MCF 10A (cell line): ENCODE data around the gene RBM20. TPM values are rescaled to one million over a fixed set of nuclear protein-coding genes. Genes with fewer than 3 reads are reported as not detected.
A peak's percentile ranks its signal among the peaks of the same experiment; 100 is the strongest.
"Not testable (repeated sequence)": the region's sequence is repeated elsewhere in the genome, so short reads cannot be mapped to it uniquely, and the experiment has no call there.

Experiments used
- BruUV-seq: library from RNA; stranded (reverse); fragments of 400-500 nt; replicated peaks from 2 replicates; lab custom pipeline; 2021; lab: Mats Ljungman, UMichigan
- CTCF ChIA-PET: fragments of 300-600 bp; sonication (Branson Sonifier 250); formaldehyde crosslinking; extraction: SDS; loops from one replicate; lab custom pipeline; 2021; ENCODE audit warnings: antibody characterized with exemption, inconsistent platforms; lab: Yijun Ruan, JAX
- POLR2A ChIA-PET: fragments of 300-600, 350-650 bp; sonication (Branson Sonifier 250); formaldehyde crosslinking; extraction: SDS; loops from one replicate; lab custom pipeline; 2020; ENCODE audit warnings: antibody characterized with exemption, inconsistent platforms; lab: Yijun Ruan, JAX
- DNase-seq: peaks from one replicate; pipeline ENCODE4 v3.0.0-alpha.2; 2018; ENCODE audit not compliant: unreplicated experiment
- H3K27ac Mint-ChIP-seq: one replicate; pipeline ENCODE4 v1.8.0; 2022; ENCODE audit warnings: mild to moderate bottlenecking, low read depth, mixed read lengths; ENCODE audit not compliant: unreplicated experiment
- H3K27me3 Mint-ChIP-seq: one replicate; pipeline ENCODE4 v1.8.0; 2022; ENCODE audit warnings: mixed read lengths; ENCODE audit not compliant: insufficient read depth, unreplicated experiment
- H3K36me3 Mint-ChIP-seq: one replicate; pipeline ENCODE4 v1.8.0; 2022; ENCODE audit warnings: mild to moderate bottlenecking, moderate library complexity, mixed read lengths; ENCODE audit not compliant: insufficient read depth, unreplicated experiment
- H3K4me1 Mint-ChIP-seq: one replicate; pipeline ENCODE4 v1.8.0; 2022; ENCODE audit warnings: mixed read lengths; ENCODE audit not compliant: insufficient read depth, unreplicated experiment
- H3K4me3 Mint-ChIP-seq: one replicate; pipeline ENCODE4 v1.8.0; 2022; ENCODE audit warnings: mild to moderate bottlenecking, moderate library complexity, mixed read lengths; ENCODE audit not compliant: unreplicated experiment
- H3K9me3 Mint-ChIP-seq: one replicate; pipeline ENCODE4 v1.8.0; 2022; ENCODE audit warnings: mixed read lengths; ENCODE audit not compliant: unreplicated experiment
- CTCF ChIP-seq: fragments of 200-600 bp; IDR thresholded peaks from one replicate; pipeline ENCODE4 v1.8.0; 2022; ENCODE audit warnings: antibody characterized with exemption, mild to moderate bottlenecking; ENCODE audit not compliant: unreplicated experiment
- intact Hi-C: fragments of 100-400 bp; cut with micrococcal nuclease; formaldehyde crosslinking; loops from 2 replicates; pipeline ENCODE4 v1.14.1; 2022
- total RNA-seq: library from RNA; stranded (reverse); gene quantifications from 2 replicates; pipeline ENCODE4 v1.2.3, GENCODE V29; 2022

RBM20 gene
- total RNA-seq, 1 experiment from 2014 or later: not detected

- H3K27me3 Mint-ChIP-seq: no peaks in the 10 kb centered on the region
- peaks cover 10% of the 10 kb centered on the region for H3K4me1 Mint-ChIP-seq
- TF ChIP-seq CTCF: no peak
- no peaks in the 10 kb centered on the region for H3K36me3 Mint-ChIP-seq
- CTCF ChIA-PET: interaction anchor here (0.7 to 1.2 kb wide), 3 partner anchors 9 to 105 kb away, joined by 3 to 4 read pairs (median 3); no protein-coding TSS in a partner anchor
- POLR2A ChIA-PET: interaction anchor here (0.7 to 1.8 kb wide), 8 partner anchors 16 to 1559 kb away, joined by 3 to 7 read pairs (median 3); partner anchors contain the start of genes BBIP1 and SHOC2
- DNase-seq: no peak
- H3K9me3 Mint-ChIP-seq: no peaks in the 10 kb centered on the region
- H3K27ac Mint-ChIP-seq: no peak overlapping the region
- no peak overlapping the region for H3K4me3 Mint-ChIP-seq
- no TSS peak for BruUV-seq
- intact Hi-C loops: no loop called here
Observed at GRCh38 chr10:110764793-110765512, 120.8 kb downstream of the RBM20 start.

- Mint-ChIP-seq H3K27ac (no peak overlapping the region), H3K36me3 (no peaks in the 10 kb centered on the region), H3K27me3 (no peaks in the 10 kb centered on the region), H3K4me1 (peaks cover 10% of the 10 kb centered on the region), H3K9me3 (no peaks in the 10 kb centered on the region), H3K4me3 (no peak overlapping the region)
- no peak for TF ChIP-seq CTCF
- BruUV-seq: no TSS peak
- intact Hi-C loops: no loop called here
- ChIA-PET POLR2A (interaction anchor here (0.5 to 1.8 kb wide), 10 partner anchors 11 to 1558 kb away, joined by 3 to 7 read pairs (median 3); partner anchors contain the start of genes BBIP1 and SHOC2), CTCF (interaction anchor here (0.7 to 1.2 kb wide), 3 partner anchors 8 to 104 kb away, joined by 3 to 4 read pairs (median 3); no protein-coding TSS in a partner anchor)
- DNase-seq: peak; percentile 20
Observed at GRCh38 chr10:110765513-110766319, 121.6 kb downstream of the RBM20 start.

- BruUV-seq, POLR2A ChIA-PET, intact Hi-C loops, H3K4me3 Mint-ChIP-seq, H3K27me3 Mint-ChIP-seq, H3K4me1 Mint-ChIP-seq, CTCF ChIA-PET, H3K27ac Mint-ChIP-seq, DNase-seq, H3K36me3 Mint-ChIP-seq, H3K9me3 Mint-ChIP-seq: not testable (repeated sequence)
Observed at GRCh38 chr10:110767601-110768000, 123.5 kb downstream of the RBM20 start.

GRCh38 chr10:110770243-110770642 is 126.1 kb downstream of the RBM20 start:
- intact Hi-C loops: no loop called here
- POLR2A ChIA-PET: interaction anchor here (0.6 to 1.1 kb wide), 2 partner anchors 91 to 473 kb away, joined by 3 to 4 read pairs; no protein-coding TSS in a partner anchor
- H3K9me3 Mint-ChIP-seq: no peaks in the 10 kb centered on the region

More at GRCh38 chr10:110770243-110770642, 126.1 kb downstream of the RBM20 start:
- Mint-ChIP-seq H3K4me1 (peaks cover 21% of the 10 kb centered on the region), H3K4me3 (no peak overlapping the region), H3K27ac (no peak overlapping the region), H3K27me3 (no peaks in the 10 kb centered on the region), H3K36me3 (no peaks in the 10 kb centered on the region)
- no peak for DNase-seq
- no peak for TF ChIP-seq CTCF
- no TSS peak for BruUV-seq
- CTCF ChIA-PET: interaction anchor here (1.1 kb wide), 1 partner anchor 80 kb away, joined by 5 read pairs; no protein-coding TSS in a partner anchor
